Cardiac muscle cell (in vitro differentiated cells and primary cell): ENCODE results near the gene CARS1. TPM values are rescaled to one million over a fixed set of nuclear protein-coding genes. Genes with fewer than 3 reads are reported as not detected.
A peak's percentile ranks its signal among the peaks of the same experiment; 100 is the strongest.

ENCODE experiments used
- DNase-seq, 2 donors: peaks; one replicate each; pipeline versions ENCODE4 v3.0.0 to v3.0.0-alpha.2; 2010 to 2017; ENCODE audit warnings: low read depth in 1 of 2, low spot score in 1 of 2
- H3K27ac ChIP-seq: fragments of 200-600 bp; sonication (generic); 2 replicates; pipeline ENCODE4 v1.5.1; 2016
- H3K27me3 ChIP-seq: fragments of 200-600 bp; sonication (generic); 2 replicates; pipeline ENCODE4 v1.6.0; 2016; ENCODE audit warnings: control low read depth
- H3K36me3 ChIP-seq: fragments of 200-600 bp; sonication (generic); 2 replicates; pipeline ENCODE4 v1.5.1; 2016; ENCODE audit warnings: control low read depth
- H3K4me1 ChIP-seq: fragments of 200-600 bp; sonication (generic); 2 replicates; pipeline ENCODE4 v1.8.1; 2017; ENCODE audit warnings: low read depth, mild to moderate bottlenecking, mixed run types
- H3K4me3 ChIP-seq: fragments of 200-600 bp; sonication (generic); 2 replicates; pipeline ENCODE4 v1.5.1; 2016; ENCODE audit warnings: mild to moderate bottlenecking
- H3K9me3 ChIP-seq: fragments of 200-600 bp; sonication (generic); 2 replicates; pipeline ENCODE4 v1.5.1; 2017; ENCODE audit warnings: low read depth, mild to moderate bottlenecking, control low read depth
- polyA plus RNA-seq: library from polyadenylated mRNA; unstranded; fragments of >200 nt; fragmentation: Nextera tagmentation; extraction: Ambion mirVana; gene quantifications from 2 replicates; pipeline ENCODE4 v1.2.1, GENCODE V29; 2016
- total RNA-seq: library from RNA; depleted of rRNA; stranded (reverse); fragments of >200 nt; gene quantifications from 2 replicates; pipeline ENCODE4 v1.2.3, GENCODE V29; 2016
- TF ChIP-seq, protein P1 (sequence below): IDR thresholded peaks from 2 replicates; pipeline ENCODE4 v1.5.1; 2012; ENCODE audit warnings: low read depth, mild to moderate bottlenecking, low read length

Gene CARS1
- 18.5 and 21.5 TPM in 2 replicates for total RNA-seq
- polyA plus RNA-seq: 18.7 and 24.2 TPM in 2 replicates

GRCh38 chr11:3057069-3057963 is at the start of gene CARS1:
CARS1 (minus strand) TSS chr11:3057423; CDS start chr11:3057367, 56 bp downstream.
- Histone ChIP-seq H3K4me3 (peak within 1 kb of the TSS; percentile 88), H3K27ac (peak within 1 kb of the TSS; percentile 85), H3K27me3 (no peaks in the 10 kb centered on the region), H3K4me1 (no peaks in the 10 kb centered on the region), H3K36me3 (no peaks in the 10 kb centered on the region), H3K9me3 (no peaks in the 10 kb centered on the region)
- DNase-seq: peak; percentile 97
- TF ChIP-seq, protein P1, sequence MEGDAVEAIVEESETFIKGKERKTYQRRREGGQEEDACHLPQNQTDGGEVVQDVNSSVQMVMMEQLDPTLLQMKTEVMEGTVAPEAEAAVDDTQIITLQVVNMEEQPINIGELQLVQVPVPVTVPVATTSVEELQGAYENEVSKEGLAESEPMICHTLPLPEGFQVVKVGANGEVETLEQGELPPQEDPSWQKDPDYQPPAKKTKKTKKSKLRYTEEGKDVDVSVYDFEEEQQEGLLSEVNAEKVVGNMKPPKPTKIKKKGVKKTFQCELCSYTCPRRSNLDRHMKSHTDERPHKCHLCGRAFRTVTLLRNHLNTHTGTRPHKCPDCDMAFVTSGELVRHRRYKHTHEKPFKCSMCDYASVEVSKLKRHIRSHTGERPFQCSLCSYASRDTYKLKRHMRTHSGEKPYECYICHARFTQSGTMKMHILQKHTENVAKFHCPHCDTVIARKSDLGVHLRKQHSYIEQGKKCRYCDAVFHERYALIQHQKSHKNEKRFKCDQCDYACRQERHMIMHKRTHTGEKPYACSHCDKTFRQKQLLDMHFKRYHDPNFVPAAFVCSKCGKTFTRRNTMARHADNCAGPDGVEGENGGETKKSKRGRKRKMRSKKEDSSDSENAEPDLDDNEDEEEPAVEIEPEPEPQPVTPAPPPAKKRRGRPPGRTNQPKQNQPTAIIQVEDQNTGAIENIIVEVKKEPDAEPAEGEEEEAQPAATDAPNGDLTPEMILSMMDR: no peak

DNA sequence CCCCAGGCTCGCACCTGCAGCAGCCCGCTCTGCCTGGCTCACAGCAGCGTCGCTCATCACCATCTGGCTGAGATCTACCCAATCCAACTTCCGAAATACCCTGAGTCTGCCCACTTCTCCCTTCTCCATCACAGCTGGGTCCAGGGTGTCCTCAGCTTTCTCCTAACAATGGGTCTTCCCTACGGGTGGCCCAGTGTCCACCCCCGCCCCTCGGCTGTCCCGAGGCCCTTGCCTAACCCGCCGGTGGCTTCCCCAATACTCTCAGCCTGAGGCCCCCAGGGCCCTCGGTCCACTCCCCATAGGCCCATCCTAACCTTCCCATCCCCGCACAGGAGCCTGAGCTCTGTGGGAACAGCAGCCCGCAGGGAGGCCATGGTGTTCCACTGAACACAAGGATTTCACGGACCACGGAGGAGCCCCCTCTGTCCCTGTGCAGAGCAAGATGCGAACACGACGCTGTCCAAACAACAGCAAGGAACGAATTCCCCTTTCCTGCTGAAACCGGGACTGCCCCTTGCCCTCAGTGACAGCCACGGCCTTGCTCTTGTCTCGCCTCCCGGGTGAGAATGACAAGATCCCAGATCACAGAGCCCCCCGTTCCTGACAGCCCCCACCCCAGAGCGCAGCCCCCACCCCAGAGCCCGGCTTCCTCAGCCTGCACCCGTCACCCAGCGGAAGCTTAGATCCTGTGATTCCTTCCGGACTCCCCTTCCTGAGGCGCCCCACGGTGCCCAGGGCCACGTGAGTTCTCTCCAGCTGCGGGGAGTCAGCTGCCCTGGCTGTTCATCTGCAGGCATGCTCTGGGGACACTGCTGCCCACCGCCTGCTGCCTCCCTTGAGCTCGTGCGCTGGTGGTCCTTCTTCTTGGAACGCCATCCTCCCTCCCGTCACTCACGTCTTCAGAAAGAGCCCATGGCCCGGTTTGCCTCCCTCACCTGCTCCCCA is 48.8 kb upstream of the CARS1 start:
- Histone ChIP-seq H3K4me1 (no peaks in the 10 kb centered on the region), H3K9me3 (no peaks in the 10 kb centered on the region), H3K27me3 (no peaks in the 10 kb centered on the region), H3K27ac (no peak overlapping the region), H3K4me3 (no peak overlapping the region), H3K36me3 (no peaks in the 10 kb centered on the region)
- DNase-seq: no peak
- TF ChIP-seq, protein P1: no peak

- H3K4me1 ChIP-seq: no peaks in the 10 kb centered on the region
- H3K27me3 ChIP-seq: no peaks in the 10 kb centered on the region
- DNase-seq: no peak
- H3K27ac ChIP-seq: no peak overlapping the region
- no peaks in the 10 kb centered on the region for H3K36me3 ChIP-seq
- no peak overlapping the region for H3K4me3 ChIP-seq
- H3K9me3 ChIP-seq: no peaks in the 10 kb centered on the region
- TF ChIP-seq, protein P1: no peak
Measured at GRCh38 chr11:3104961-3105790, 48.0 kb upstream of the CARS1 start.

GRCh38 chr11:3104051-3104714 is 47.0 kb upstream of the CARS1 start:
- H3K27ac ChIP-seq: no peak overlapping the region
- TF ChIP-seq, protein P1: no peak
- no peaks in the 10 kb centered on the region for H3K4me1 ChIP-seq
- no peaks in the 10 kb centered on the region for H3K27me3 ChIP-seq
- DNase-seq: no peak
- no peaks in the 10 kb centered on the region for H3K36me3 ChIP-seq
- no peak overlapping the region for H3K4me3 ChIP-seq
- no peaks in the 10 kb centered on the region for H3K9me3 ChIP-seq
